Stomach (tissue), 9 donors: ENCODE results near the gene CACNA1I. TPM values are rescaled to one million over a fixed set of nuclear protein-coding genes. Genes with fewer than 3 reads are reported as not detected.

Experiments
- DNase-seq, 2 donors: peaks; one replicate each; pipeline versions ENCODE4 v3.0.0 to v3.0.0-alpha.2; 2013 to 2019
- H3K27ac ChIP-seq, 5 donors: fragments of 200-600 bp in 4 of 5; sonication (generic) in 4 of 5; one replicate each; pipeline ENCODE4 v1.5.1; 2013 to 2019; ENCODE audit warnings: mild to moderate bottlenecking in 1 of 5, moderate library complexity in 1 of 5
- H3K27me3 ChIP-seq, 3 donors: fragments of 200-600 bp; sonication (generic); one replicate each; pipeline ENCODE4 v1.5.1; 2017 to 2019; ENCODE audit warnings: mixed run types in 1 of 3
- H3K36me3 ChIP-seq, 4 donors: fragments of 200-600 bp; sonication (generic); 1 replicate in 3 of 4; 2 replicates in 1 of 4; pipeline ENCODE4 v1.5.1; 2016 to 2019
- H3K4me1 ChIP-seq, 4 donors: fragments of 200-600 bp; sonication (generic); one replicate each; pipeline ENCODE4 v1.5.1; 2016 to 2019
- H3K4me3 ChIP-seq, 4 donors: fragments of 200-600 bp; sonication (generic) in 3 of 4; one replicate each; pipeline ENCODE4 v1.5.1; 2016 to 2019; ENCODE audit warnings: mild to moderate bottlenecking in 1 of 4
- H3K9me3 ChIP-seq, 4 donors: fragments of 200-600 bp; sonication (generic); one replicate each; pipeline ENCODE4 v1.5.1; 2016 to 2019
- CTCF ChIP-seq, 7 experiments: fragments of 450-650 bp in 4 of 7; fragments of 200-600 bp in 3 of 7; sonication (generic) in 3 of 7; IDR thresholded peaks; one replicate each; pipeline ENCODE4 v1.5.1; 2016 to 2019; ENCODE audit warnings: antibody characterized with exemption in 7 of 7, control low read depth in 2 of 7, mild to moderate bottlenecking in 1 of 7
- EP300 ChIP-seq: sonication (generic); formaldehyde crosslinking; IDR thresholded peaks from one replicate; pipeline ENCODE4 v1.6.1; 2017; ENCODE audit warnings: antibody characterized with exemption
- POLR2A ChIP-seq, 4 donors: fragments of 450-650 bp; IDR thresholded peaks; one replicate each; pipeline ENCODE4 v1.6.1; 2016; ENCODE audit warnings: antibody characterized with exemption in 4 of 4, control low read depth in 2 of 4, mild to moderate bottlenecking in 1 of 4, moderate library complexity in 1 of 4
- POLR2AphosphoS5 ChIP-seq, 3 donors: sonication (generic); formaldehyde crosslinking; IDR thresholded peaks; one replicate each; pipeline ENCODE4 v1.6.1; 2016; ENCODE audit warnings: antibody characterized with exemption in 3 of 3
- WGBS, 5 donors: extraction: QIAGEN DNeasy Blood & Tissue Kit in 3 of 5; methylation state at CpG; one replicate each; pipeline versions ENCODE4 v1.1.5 to v1.1.7; 2013 to 2018; 5-methylcytosine and 5-hydroxymethylcytosine counted together
- intact Hi-C: fragments of 100-400 bp; cut with DNase I; formaldehyde crosslinking; loops from one replicate; pipeline ENCODE4 v1.15.1; 2023; ENCODE audit warnings: low total_unique reads
- polyA plus RNA-seq, 3 donors: library from polyadenylated mRNA; stranded (reverse); fragments of 200-250 nt; gene quantifications; one replicate each; pipeline ENCODE4 v1.2.3, GENCODE V29; 2013
- total RNA-seq, 5 donors: library from RNA; depleted of rRNA; stranded (reverse); fragments of >200 nt; gene quantifications; one replicate each; pipeline versions ENCODE4 v1.1.0 to v1.2.3, GENCODE V29; 2014 to 2016
- donor health status: healthy with polysubstance abuse.
- donor health status: Bipolar disorder and iron deficiency.
- donor health status: healthy.

CACNA1I gene
- total and polyA plus RNA-seq, 8 donors, result 0.06 to 4.0 (median 0.22) TPM; not detected in 2

- H3K9me3 ChIP-seq, result no peaks in the 10 kb centered on the region
- 44 to 54% (median 50%) methylated on average over 9 to 12 of the region's 12 CpGs for WGBS, 5 donors
- TF ChIP-seq CTCF (IDR thresholded peaks at IDR 0.05) (no peak), EP300 (no peak), POLR2AphosphoS5 (IDR thresholded peaks at IDR 0.05) (no peak), POLR2A (IDR thresholded peaks at IDR 0.05) (no peak)
Observed at GRCh38 chr22:39684702-39685281, 114.2 kb downstream of the CACNA1I start.

DNA sequence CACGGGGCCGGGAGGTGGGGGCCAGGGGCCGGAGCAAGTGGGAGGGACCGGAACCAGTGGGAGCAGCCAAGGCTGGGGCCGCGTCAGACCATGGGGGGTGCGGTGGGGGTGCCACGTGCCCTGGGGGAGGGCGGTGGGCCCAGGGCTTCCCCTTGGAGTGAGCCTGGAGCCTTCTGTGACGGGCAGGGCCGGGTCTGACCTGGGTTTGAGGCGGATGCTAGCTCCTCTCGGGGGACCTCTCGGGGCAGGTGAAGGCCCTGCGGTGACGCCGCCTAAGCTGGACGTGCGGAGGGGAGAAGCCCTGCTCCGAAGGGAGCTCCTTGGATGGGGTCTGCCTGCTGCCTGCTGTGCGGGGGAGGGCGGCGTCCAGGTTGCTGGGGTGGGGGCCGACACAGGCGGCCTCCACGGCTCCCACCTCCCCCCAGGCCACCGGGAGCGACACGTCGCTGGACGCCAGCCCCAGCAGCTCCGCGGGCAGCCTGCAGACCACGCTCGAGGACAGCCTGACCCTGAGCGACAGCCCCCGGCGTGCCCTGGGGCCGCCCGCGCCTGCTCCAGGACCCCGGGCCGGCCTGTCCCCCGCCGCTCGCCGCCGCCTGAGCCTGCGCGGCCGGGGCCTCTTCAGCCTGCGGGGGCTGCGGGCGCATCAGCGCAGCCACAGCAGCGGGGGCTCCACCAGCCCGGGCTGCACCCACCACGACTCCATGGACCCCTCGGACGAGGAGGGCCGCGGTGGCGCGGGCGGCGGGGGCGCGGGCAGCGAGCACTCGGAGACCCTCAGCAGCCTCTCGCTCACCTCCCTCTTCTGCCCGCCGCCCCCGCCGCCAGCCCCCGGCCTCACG lies 115.0 kb downstream of the CACNA1I start:
- Histone ChIP-seq H3K36me3 (no peaks in the 10 kb centered on the region), H3K4me3 (peak overlapping the region in 2 of 4 donors; percentile 9 to 18), H3K27me3 (peaks cover 11 to 82% (median 41%) of the 10 kb centered on the region in 3 donors), H3K9me3 (no peaks in the 10 kb centered on the region), H3K27ac (no peak overlapping the region), H3K4me1 (peaks cover 0 to 13% (median 6%) of the 10 kb centered on the region in 4 donors)
- WGBS, 5 donors, result 12 to 33% (median 14%) methylated on average over 5 to 77 of the region's 77 CpGs
- intact Hi-C loops, result no loop called here
- peak in 1 of 2 donors; percentile 27 for DNase-seq
- TF ChIP-seq CTCF (IDR thresholded peaks at IDR 0.05) (no peak), EP300 (no peak), POLR2A (IDR thresholded peaks at IDR 0.05) (no peak), POLR2AphosphoS5 (IDR thresholded peaks at IDR 0.05) (no peak)

More at GRCh38 chr22:39684702-39685281, 114.2 kb downstream of the CACNA1I start:
- no peak for DNase-seq
- H3K36me3 ChIP-seq, result no peaks in the 10 kb centered on the region
- peaks cover 0 to 10% (median 4%) of the 10 kb centered on the region in 4 donors for H3K4me1 ChIP-seq
- intact Hi-C loops, result no loop called here
- no peak overlapping the region for H3K27ac ChIP-seq
- H3K4me3 ChIP-seq, result no peak overlapping the region
- H3K27me3 ChIP-seq, result peaks cover 11 to 82% (median 37%) of the 10 kb centered on the region in 3 donors

DNA sequence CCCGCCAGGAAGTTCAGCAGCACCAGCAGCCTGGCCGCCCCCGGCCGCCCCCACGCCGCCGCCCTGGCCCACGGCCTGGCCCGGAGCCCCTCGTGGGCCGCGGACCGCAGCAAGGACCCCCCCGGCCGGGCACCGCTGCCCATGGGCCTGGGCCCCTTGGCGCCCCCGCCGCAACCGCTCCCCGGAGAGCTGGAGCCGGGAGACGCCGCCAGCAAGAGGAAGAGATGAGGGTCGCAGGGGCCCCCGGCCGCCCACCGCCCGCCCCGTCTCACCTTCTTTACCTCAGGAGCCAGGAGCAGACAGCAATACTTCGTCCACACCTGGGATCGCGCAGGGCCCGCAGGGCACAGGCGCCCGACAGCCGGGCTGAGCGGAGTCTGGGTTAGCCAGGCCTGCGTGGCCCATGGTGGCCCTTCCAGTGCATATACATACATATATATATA lies 115.6 kb downstream of the CACNA1I start:
- no peak overlapping the region for H3K27ac ChIP-seq
- no peaks in the 10 kb centered on the region for H3K36me3 ChIP-seq
- peaks cover 11 to 84% (median 47%) of the 10 kb centered on the region in 3 donors for H3K27me3 ChIP-seq
- peak overlapping the region in 1 of 4 donors; percentile 18 for H3K4me3 ChIP-seq
- no peak for TF ChIP-seq CTCF (IDR thresholded peaks at IDR 0.05)
- TF ChIP-seq POLR2A (IDR thresholded peaks at IDR 0.05), result no peak
- TF ChIP-seq POLR2AphosphoS5 (IDR thresholded peaks at IDR 0.05), result no peak
- TF ChIP-seq EP300, result no peak
- H3K4me1 ChIP-seq, result peaks cover 0 to 20% (median 8%) of the 10 kb centered on the region in 4 donors
- no peaks in the 10 kb centered on the region for H3K9me3 ChIP-seq
- DNase-seq, result no peak
- intact Hi-C loops, result no loop called here
- WGBS, 5 donors, result 57 to 99% (median 60%) methylated on average over 9 to 39 of the region's 39 CpGs

DNA sequence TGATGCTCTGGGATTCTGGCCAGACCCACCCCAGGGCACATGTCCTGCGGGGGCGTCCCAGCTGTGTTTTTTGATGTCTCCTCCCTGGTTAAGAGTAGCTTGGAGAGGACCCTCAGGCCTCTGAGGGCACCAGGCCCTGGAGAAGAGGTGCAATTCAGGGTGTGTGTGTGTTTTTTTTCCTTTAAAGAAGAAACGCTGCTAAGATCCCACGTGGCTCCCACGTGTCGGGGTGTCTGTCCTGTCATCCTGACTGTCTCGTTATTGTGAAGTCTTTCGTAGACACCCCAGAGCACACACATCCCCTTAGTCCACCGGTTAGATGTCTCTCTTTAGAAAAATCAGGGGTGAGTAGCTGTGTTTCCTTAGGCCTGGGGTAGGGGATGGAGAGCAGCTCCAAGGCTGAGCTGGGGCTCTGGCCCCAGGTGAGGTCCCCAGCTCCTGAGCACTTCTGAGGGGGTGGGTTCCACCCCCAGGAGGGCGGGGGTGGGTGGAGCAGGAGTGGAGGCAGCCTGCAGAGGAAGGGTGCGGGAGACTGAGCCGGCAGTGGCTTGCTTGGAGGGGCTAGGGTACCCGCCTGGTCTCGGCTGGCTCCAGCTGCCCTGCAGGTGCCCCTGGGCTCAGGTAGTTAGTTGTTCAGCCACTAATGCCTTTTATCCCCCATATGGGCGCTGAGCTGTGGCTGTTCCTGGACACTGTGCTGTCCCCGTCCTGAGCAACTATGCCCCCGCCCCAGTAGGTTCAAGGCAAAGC lies 116.4 kb downstream of the CACNA1I start:
- intact Hi-C loops, result no loop called here
- H3K27me3 ChIP-seq, result peaks cover 11 to 91% (median 55%) of the 10 kb centered on the region in 3 donors
- H3K4me1 ChIP-seq, result peaks cover 0 to 20% (median 8%) of the 10 kb centered on the region in 4 donors
- H3K9me3 ChIP-seq, result no peaks in the 10 kb centered on the region
- no peak for DNase-seq
- WGBS, 5 donors, result 76 to 87% (median 81%) methylated on average over 17 of the region's 17 CpGs
- TF ChIP-seq EP300 (no peak), CTCF (IDR thresholded peaks at IDR 0.05) (no peak), POLR2A (IDR thresholded peaks at IDR 0.05) (no peak), POLR2AphosphoS5 (IDR thresholded peaks at IDR 0.05) (no peak)
- no peaks in the 10 kb centered on the region for H3K36me3 ChIP-seq
- no peak overlapping the region for H3K4me3 ChIP-seq
- H3K27ac ChIP-seq, result no peak overlapping the region
